SK-MEL-5 (cell line): ENCODE results near the gene EEF2K. TPM values are rescaled to one million over a fixed set of nuclear protein-coding genes. Genes with fewer than 3 reads are reported as not detected.
"Not testable (repeated sequence)": the region's sequence is repeated elsewhere in the genome, so short reads cannot be mapped to it uniquely, and the experiment has no call there.

ENCODE experiments used
- DNase-seq: peaks from one replicate; pipeline ENCODE4 v3.0.0-alpha.2; 2016; ENCODE audit warnings: low read depth, low spot score
- in situ Hi-C: cut with HindIII; loops from 2 replicates; pipeline ENCODE4 v1.10.0; 2016; ENCODE audit warnings: low sequenced_read_pairs, high pct_unique_total_duplicates, low pct_unique_long_range_greater_than_20kb
- total RNA-seq: library from RNA; depleted of rRNA; stranded (reverse); fragments of >200 nt; shearing (Covaris generic); gene quantifications from 2 replicates; pipeline ENCODE4 v1.2.3, GENCODE V29; 2014

Gene EEF2K
- total RNA-seq, 1 experiment from 2014 or later, result 18.5 TPM

DNA sequence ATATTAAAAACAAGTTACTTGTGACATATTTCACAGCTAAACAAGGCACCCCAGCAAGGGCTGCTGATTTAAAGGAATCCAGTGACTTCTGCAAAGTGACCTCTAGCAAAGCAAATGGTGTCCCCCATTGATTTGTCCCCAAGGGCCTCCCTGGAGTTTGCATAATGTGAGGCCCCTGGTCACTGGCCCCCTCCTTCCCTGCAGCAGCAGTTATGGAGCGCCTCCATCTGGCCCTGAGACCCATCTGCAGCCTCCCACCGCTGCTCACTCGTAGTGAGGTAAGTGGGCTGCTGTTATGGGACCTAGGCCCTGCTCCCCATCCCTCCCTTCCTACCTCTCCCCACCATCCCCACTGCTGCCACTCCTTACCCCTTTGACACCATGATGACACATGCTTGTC, 19.6 kb upstream of the EEF2K start:
- peak; percentile 49 for DNase-seq
- in situ Hi-C loops, result loop anchor here (10.0 kb wide), 1 partner anchor 102 kb away; no protein-coding TSS in a partner anchor

DNA sequence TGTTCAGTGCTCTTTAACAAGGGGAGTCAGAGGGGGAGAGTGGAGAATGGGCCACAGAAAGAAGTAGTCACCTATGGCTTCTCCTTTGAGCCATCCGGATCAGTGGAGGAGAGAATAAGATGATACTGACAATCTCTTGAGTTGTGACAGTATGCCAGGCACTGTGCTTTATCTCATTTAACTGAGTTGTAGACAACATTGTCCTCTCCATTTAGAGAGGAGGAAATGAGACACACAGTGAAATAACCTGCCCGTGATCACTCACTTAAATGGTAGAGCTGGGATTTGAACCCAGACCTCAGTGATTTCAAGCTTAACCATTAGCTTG, 17.8 kb upstream of the EEF2K start:
- DNase-seq, result no peak
- in situ Hi-C loops, result loop anchor here (10.0 kb wide), 1 partner anchor 103 kb away; no protein-coding TSS in a partner anchor

DNA sequence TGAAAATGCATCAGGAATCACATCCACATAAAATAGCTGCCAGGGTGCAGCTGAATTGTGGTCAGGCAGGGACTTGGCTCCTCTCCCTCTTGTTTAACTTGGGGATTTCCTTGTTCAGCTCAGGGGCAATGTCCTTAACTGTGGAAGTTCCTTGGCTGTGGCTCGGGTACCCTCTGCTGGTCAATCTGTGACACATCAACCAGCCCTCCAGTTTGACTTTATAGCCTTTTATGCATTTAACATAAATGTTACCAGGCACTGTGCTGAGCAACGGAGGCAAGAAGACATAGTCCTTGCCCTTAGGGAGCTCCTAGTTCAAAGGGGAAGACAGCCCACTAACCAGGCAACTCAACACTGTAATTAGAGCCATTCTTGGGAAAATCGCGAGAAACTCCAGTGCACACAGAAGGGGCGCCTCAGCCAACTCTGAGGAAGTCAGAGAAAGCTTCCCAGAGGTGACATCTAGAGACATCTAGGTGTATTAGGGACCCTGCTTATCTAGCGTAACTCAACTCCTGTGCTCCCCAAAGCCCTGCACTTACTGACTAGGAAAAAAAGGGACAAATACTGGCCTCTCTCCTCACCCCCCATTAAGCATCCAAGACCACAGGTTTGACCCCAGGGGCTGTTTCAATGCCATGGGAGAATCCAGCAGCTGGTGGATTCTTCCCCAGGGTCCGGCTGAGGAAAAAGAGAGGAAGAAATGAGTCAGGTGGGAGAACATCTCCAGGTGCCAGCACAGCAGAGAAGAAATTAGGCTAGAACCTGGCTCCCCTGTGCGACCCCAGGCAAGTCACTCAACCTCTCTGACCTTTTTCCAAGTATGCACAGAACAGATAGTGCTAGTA, 17.3 kb upstream of the EEF2K start:
- DNase-seq, result peak; percentile 84
- in situ Hi-C loops, result loop anchor here (10.0 kb wide), 1 partner anchor 104 kb away; no protein-coding TSS in a partner anchor

DNA sequence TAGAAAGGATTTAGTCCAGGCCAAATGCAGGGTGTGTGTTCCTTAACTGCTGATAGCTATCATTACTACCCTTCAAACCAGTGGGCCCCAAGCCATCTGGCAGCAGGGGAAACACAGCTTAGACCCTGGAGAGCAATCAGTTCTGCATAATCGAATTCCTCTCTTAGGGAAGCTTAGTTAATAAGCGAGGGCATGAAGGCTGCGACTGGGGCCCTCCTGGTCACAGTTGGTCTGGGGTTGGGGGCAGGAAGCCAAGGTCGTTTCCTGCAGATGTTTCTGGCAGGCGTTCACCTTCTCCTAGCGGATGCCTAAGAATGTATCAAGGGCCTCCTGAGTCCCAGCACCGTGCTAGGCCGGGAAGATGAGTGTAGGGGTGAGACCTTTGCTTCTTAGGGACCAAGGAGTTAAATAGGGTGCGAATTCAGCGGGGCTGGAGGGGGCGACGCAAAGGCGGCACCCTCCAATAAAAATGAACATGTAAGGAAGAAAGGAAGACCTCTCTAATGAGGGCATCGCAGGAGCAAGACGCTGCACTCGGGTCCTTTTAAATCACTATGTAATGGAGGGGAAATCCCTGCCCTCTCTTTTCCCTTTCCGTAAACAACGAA, 16.5 kb upstream of the EEF2K start:
- in situ Hi-C loops, result loop anchor here (10.0 kb wide), 1 partner anchor 105 kb away; no protein-coding TSS in a partner anchor
- no peak for DNase-seq

DNA sequence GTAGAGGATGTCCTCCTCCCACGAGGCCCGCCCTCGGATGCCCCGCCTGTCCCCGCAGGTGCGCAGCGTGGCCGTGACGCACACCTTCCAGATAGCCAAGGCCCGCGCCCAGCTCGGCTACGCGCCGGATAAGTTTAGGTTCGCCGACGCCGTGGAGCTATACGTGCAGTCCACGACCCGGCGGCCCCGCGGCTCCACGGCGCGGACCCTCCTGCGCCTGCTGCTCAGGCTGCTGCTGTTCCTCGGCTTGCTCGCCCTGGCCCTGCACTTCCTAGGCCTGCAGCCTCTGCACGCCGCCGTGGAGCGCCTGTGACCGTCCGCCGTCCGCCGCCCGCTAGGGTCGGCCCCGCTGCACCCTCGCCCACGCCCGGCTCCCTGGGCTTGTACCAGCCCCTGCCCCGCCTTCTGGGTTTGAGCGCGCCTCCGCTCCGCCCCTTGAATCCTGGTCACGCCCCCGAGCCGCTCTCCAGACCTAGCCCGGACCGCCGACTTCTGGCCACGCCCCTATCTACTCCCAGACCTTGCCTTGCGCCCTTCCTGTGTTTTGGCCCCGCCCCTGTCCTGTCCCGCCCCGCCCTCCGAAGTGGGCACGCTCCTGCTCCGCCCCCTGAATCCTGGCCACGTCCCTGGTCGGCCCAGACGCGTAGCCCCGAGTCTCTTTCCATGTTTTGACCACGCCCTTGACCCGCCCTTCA, 15.8 kb upstream of the EEF2K start:
- no peak for DNase-seq
- in situ Hi-C loops, result no loop called here

DNA sequence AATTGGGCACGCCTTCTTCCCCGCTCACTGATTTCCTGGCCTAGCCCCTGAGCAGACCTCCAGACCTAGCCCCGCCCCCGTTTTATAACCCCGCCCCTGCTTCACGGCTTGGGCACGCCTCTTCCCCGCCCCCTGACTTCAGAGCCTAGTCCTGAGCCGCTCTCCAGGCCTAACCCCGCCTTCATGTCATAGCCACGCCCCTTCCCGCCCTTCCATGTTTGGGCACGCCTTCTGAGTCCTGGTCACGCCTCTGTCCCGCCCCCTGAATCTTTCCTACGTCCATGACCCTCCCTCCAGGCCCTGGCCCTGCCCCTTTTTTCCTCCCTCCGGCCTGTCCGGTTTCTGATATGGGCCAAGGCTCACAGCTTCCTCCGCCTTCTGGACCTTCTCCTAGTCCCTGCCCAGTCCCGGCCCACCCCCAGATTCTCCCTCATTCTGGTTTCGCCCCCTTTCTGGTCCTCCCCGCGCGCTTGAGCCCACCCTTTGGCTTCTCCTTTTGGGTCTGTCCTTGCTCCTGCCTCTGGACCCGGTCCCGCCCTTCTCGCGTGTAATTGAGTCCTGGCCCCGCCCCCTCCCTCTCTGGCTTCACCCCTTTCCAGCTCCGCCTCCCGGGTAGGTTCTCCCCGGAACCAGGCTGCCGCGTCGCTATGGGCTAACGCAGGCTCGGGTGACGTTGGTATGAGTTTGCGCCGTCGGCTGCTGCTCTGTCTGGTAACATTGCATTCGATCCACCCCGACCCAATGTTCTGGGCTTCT, 15.1 kb upstream of the EEF2K start:
- in situ Hi-C loops, result no loop called here
- peak; percentile 98 for DNase-seq

DNA sequence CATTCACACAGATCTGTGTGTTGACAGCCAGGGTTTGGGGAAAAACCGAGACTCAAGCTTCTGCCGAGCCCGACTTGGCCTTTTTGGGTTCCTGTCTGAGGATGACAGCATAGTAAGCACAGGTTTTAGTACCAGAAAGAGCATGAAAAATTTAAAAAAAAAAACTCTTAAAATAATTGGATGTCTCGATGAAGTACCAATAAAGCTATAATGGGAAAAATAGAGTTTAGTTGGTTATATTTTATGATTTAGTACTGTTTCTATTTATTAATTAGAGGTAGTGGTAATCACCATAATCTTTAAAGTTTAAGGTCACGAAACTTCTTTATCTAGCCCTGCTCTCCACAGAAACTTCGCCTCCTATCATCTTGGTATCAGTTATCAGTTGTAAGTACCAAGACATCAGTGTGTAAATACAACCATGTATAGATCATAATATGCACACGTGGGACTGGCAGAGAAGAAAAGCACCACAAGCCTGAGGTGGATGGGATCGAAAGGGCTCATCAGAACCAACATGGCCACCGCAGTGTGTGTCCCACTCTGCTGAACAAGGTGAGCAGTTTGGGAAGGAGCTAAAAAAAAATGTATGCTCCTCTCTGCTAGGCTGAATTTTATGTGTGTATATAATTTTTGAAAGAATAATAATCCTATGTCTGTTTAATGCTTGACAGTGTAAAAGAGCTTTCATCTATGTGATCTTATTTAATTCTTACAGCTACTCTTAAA, 14.4 kb upstream of the EEF2K start:
- in situ Hi-C loops, result no loop called here
- peak; percentile 32 for DNase-seq

DNA sequence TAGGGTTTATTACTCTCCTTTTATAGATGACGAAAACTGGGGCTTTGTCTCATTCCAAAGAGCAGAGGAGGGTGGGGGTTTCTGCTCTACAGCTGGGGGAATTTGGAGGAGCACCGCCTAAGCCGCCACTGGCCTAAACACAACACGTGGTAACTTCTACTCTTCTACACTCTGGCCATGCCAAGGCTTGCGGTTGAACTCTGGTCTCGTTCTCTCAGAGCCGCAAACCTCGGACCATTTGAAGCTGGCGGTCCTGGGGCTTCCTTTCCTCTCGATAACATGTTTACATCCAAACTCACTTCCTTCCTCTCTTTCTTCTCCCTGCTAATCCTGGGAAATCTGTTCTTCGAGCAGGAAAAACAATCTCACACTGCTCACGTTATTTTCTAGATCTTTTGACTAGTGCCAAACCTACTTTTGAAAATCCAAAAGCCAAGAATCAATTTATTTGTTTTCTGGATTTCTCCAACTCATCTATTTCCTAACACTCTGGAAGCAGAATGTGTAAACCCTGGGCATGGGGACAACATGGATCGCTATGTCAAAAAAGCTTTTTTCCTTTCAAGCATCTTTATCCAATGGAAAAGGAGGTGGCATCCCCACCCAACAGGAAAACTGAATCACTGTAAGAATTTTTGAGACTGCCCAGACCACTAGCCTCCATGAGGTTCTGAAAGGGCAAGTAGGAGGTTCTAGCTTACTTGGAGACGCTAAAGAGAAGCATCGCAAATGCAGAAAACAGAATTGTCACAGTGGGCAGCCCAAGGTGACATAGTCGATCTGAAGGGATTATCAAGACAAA, 13.6 kb upstream of the EEF2K start:
- in situ Hi-C loops, result no loop called here
- peak; percentile 53 for DNase-seq

DNA sequence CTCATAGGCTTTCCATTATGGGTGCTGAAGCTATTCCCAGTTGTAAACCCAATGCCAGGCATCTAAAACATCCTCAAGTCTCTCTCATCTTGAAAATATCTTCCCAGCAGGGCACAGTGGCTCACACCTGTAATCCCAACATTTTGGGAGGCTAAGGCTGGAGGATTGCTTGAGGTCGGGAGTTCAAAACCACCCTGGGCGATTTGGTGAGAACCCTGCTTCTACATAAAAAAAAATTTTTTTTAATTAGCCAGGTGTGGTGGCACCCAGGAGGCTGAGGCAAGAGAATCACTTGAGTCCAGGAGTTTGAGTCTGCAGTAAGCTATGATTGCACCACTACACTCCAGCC, 13.0 kb upstream of the EEF2K start:
- no peak for DNase-seq
- in situ Hi-C loops, result no loop called here

DNA sequence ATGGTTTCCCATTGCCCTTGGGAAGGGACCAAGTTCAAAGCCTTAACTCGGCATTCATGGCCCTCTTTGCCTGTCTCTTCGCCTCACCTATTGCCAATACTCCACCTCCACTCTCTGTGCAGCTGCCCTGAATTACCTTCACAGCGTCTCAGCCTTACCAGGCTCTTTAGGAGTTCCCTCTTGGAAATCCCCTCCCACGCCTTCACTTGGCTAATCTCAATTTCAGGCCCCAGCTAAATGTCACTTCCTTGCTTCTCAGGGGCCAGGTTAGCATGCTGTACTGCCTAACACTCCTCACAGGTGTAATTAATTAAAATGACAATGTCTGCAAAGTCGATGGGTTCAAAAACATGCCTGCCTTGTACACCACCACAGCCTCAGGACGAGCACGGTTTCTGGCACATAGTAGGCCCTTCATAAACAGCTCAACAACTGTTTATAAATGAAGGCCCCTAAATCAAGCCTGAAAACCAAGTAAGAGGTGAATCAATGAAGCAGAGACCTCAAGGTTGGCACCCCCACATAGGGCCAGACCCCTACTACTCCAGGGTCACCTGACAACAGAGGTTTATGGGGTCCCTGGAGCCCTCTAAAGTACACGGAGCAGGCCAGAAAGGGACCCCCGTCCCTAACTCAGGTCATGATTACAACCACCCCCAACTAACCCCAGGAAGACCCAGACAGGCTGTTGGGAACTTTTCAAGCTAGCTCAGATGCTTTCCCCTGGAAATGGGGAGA, 11.2 kb upstream of the EEF2K start:
- in situ Hi-C loops, result no loop called here
- DNase-seq, result no peak

DNA sequence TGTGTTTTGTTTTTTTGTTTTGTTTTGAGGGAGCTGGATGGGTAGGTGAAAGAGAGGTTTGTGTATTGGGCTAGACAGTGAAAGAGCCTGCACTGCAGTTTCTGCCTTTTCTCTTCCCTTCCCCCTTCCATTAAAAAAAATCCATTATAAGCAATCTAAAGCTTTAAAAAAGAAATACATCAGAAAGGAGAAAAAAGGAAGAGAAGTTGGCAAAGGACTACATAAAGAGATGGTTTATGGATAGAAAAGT, 10.7 kb upstream of the EEF2K start:
- in situ Hi-C loops, result no loop called here

DNA sequence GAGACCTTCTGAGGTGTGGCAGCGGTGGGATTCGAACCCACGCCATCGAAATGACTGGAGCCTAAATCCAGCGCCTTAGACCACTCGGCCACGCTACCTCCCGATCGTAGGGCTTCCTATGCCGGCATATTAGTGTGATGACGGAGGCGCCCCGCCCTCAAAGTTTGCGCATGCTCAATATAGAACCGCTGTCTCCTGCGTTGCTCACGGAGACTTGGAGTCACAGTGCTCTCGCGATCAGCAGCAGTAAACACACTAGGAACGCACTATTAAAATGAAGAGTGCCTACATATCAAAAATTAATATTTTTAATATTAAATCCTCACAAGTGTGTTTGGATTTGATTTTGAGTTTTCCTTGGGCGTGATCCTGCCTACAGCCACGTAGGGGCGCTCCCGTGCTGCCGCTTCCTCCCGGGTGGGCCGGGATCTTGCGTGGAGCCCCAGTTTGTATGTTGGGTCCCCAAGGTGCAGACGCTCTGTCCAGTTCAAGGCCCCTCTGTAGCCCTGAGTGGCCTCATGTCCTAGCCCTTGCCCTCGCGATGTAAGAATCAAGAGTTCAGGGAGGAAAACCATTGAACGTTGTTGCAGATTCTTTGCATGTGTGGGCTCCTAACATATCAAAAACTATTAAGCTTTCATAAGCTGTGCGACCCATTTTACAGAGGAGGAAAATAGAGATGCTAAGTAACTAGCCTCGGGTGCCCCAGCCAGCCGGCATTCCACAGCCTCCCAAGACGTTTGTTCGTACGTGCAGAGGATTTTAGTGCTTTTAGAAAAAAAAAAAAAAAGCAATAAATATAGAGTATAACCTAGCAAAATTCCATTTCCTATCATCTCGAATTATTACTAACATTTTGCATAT, 10.2 kb upstream of the EEF2K start:
- DNase-seq, result peak; percentile 88
- in situ Hi-C loops, result no loop called here

More for the DNA sequence above, 10.7 kb upstream of the EEF2K start:
- DNase-seq, result no peak

DNA sequence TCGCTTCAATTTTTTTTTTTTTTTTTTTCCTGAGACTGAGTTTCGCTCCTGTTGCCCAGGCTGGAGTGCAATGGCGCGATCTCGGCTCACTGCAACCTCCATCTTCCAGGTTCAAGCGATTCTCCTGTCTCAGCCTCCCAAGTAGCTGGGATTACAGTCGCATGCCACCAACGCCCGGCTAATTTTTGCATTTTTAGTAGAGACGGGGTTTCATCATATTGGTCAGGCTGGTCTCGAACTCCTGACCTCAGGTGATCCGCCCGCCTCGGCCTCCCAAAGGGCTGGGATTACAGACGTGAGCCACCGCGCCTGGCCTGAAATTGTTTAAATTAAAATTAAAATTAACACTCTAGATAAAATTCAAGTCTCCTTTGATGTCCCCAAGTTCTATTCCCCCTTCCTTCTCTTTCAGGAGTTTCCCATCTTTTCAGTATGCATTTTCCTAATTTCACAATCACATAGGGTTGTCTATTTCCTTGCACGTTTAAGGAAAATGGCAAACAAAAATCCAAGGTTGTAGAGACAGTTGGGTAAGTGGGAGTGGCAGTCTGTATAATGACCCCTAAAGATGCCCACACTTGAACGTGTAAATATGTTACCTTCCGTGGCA, 9.4 kb upstream of the EEF2K start:
- in situ Hi-C loops, DNase-seq: not testable (repeated sequence)

DNA sequence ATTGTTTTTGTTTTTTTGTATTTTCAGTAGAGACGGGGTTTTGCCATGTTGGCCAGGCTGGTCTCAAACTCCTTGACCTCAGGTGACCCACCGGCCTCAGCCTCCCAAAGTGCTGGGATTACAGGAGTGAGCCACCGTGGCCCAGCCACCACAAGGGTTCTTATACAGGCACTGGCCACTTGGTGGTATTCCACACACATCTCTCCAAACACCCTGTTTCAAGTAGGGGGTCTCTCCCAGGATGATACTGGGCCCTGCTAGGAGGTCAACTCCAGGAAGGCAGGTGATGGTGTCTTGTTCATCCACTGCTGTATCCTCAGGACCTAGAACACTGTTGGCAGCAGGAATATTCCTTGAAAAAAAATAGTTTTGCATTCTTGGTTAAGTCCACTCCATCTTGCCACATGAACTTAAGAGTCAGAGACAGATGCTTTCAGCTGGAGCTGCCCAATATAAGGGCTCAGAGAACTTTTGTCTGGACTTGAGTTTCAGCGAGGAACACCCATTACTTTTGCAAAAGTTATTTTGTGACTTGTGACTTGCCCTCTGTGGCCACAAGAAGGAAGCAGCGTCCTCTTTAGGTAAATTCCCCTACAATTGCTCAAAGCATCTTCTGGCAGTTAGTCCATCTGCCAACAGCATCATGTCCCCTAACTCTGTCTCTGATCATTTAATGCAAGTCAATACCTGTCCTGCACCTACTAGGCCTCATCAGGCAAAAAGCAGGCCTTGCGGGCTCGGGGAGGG, 7.4 kb upstream of the EEF2K start:
- DNase-seq, result no peak
- in situ Hi-C loops, result no loop called here
